GM12872 (cell line): ENCODE results near the gene PRSS57.
A peak's percentile ranks its signal among the peaks of the same experiment; 100 is the strongest.

Source experiments
- CTCF ChIP-seq: IDR thresholded peaks from 3 replicates; pipeline ENCODE4 v1.5.1; 2011; ENCODE audit warnings: low read depth, mild to moderate bottlenecking, low read length, moderate library complexity; ENCODE audit not compliant: insufficient read depth

Gene PRSS57

GRCh38 chr19:676339-677105 lies 18.7 kb downstream of the PRSS57 start, which contains the start of gene FSTL3:
Gene FSTL3 (plus strand): TSS chr19:676392. CDS start chr19:676424, 32 bp downstream.
- TF ChIP-seq CTCF: no peak

DNA sequence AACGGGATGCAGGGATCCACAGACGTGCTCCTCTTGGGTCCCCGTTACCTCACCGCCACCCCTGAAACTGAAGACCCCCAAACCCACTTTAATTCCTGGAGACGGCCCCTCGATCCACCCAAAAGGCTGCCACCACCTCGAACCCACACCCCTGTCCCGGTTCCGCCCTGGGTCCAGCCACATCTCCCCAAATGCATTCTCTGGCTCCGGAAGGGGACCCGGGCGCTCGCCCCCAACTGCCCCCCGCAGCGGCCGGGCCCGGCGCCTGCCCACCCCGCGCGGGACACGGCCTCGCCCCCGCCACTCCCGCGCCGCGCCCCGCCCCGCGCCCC lies 19.3 kb downstream of the PRSS57 start:
- no peak for TF ChIP-seq CTCF

DNA sequence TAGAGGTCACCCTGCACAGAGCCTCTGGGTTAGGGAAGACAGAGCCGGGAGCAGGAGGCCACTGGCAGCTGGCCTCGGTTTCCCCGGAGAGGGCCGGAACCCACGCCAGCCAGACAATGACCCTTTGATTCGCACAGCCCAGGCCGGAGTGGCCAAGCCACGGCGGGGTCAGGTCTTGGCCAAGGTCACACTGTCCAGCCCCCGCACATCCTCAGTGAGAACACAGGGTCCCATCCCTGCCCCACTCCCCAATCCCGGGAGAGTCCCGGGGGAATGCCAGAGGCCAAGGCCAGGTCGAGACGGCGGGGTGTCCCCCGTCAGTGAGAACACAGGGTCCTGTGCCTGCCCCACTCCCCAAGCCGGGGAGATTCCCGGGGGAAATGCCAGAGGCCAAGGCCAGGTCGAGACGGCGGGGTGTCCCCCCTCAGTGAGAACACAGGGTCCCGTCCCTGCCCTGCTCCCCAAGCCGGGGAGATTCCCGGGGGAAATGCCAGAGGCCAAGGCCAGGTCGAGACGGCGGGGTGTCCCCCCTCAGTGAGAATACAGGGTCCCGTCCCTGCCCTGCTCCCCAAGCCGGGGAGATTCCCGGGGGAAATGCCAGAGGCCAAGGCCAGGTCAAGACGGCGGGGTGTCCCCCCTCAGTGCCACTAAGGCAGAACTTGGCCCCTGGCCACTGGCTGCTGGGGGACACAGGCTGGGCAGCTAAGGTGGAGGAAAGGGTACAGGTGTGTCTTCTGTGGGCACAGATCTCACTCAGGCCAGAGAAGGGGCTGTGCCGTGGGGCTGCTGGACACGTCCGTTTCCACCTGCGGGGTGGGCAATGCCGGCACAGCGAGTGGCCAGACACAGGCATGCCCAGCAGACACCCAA lies 20.7 kb downstream of the PRSS57 start:
- no peak for TF ChIP-seq CTCF

DNA sequence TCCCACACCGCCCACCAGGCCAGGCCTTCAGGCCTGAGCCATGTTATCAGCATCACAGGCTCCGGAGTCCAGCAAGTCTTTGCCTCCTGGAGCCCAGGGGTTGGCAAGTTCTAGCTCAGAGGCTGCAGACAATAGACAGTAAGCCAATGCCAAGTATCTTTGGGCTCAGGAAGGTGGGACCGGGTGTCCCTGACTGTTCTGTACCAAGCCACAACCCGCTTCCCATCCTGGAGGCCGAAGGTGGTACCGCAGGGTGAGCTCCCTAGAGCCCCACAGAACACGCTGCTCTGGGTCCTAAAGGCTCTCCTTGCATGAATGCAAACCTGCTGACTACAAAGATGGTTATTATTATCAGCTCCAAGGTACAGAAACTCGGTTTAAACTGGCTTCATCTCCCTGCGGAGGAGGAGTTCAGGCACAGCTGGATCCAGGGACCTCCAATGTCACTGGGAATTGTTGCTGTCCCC lies 24.6 kb downstream of the PRSS57 start:
- peak; percentile 36; the same call in 1 of the 3 replicates for TF ChIP-seq CTCF

DNA sequence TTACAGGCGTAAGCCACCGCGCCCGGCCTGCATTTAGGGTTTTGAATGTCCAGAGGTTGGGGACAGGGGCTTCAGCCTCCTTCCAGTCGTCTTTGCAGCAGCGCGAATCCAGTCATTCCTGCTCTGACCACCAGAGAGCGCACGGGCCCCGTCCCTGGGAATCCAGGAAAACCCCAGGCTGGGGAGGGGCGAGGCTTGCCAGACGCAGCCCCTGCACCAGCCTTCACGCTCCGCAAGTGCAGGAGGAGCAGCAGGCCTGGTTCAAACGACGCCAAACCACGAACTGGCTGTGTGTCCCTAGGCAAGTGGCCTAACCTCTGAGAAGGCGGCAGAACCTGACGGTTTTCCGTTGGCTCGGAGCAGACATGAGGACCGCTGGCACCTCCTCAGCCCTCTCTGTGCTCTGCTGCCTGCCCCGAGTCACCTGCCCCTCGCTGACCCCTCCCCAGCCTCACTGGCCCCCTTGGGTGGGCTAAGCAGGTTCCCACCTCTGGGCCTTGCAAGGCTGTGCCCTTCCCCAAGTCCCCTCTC lies 30.3 kb downstream of the PRSS57 start:
- peak; percentile 90 for TF ChIP-seq CTCF

DNA sequence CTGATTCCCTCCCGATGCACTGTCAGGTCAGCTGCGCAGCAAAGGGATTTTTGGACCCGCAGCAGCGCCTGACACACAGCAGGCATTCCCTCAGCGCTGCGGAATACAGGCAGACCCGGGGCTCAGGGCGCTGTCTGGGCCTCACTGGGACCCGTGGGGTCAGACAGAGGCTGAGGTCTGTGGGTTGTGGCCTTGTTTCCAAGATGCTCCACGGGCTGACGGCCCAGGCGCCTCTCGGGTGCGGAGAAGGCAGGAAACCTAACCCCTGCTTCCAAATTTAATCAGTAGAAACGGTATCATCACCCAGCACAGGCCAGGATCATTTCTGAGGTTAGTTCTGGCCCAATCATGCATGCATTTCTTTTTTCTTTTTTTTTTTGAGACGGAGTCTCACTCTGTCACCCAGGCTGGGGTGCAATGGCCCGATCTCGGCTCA lies 31.6 kb downstream of the PRSS57 start:
- no peak for TF ChIP-seq CTCF
